Measurements from ENCODE around the gene PEMT.
"Not testable (repeated sequence)": the region's sequence is repeated elsewhere in the genome, so short reads cannot be mapped to it uniquely, and the experiment has no call there.

Gene PEMT

GRCh38 chr17:17491546-17491988, 99.9 kb downstream of the PEMT start:
- no peak overlapping the region for H3K27ac ChIP-seq (ENCODE audit: low read depth, low read length)
- no peaks in the 10 kb centered on the region for H4K20me1 ChIP-seq (ENCODE audit: low read depth, low read length)
- H3F3A ChIP-seq (ENCODE audit: insufficient read depth), result no peaks in the 10 kb centered on the region
- H3K4me2 ChIP-seq (ENCODE audit: low read depth, low read length, poor library complexity, severe bottlenecking), result no peak overlapping the region
- no peak overlapping the region for H2AFZ ChIP-seq (ENCODE audit: low read depth, low read length, severe bottlenecking)
- no peak overlapping the region for H3K9ac ChIP-seq (ENCODE audit: low read length)
- no peak for TF ChIP-seq EZH2phosphoT487 (conservative IDR thresholded peaks at IDR 0.05; ENCODE audit: low read length)
- TF ChIP-seq, protein P1, sequence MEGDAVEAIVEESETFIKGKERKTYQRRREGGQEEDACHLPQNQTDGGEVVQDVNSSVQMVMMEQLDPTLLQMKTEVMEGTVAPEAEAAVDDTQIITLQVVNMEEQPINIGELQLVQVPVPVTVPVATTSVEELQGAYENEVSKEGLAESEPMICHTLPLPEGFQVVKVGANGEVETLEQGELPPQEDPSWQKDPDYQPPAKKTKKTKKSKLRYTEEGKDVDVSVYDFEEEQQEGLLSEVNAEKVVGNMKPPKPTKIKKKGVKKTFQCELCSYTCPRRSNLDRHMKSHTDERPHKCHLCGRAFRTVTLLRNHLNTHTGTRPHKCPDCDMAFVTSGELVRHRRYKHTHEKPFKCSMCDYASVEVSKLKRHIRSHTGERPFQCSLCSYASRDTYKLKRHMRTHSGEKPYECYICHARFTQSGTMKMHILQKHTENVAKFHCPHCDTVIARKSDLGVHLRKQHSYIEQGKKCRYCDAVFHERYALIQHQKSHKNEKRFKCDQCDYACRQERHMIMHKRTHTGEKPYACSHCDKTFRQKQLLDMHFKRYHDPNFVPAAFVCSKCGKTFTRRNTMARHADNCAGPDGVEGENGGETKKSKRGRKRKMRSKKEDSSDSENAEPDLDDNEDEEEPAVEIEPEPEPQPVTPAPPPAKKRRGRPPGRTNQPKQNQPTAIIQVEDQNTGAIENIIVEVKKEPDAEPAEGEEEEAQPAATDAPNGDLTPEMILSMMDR (IDR thresholded peaks at IDR 0.05; ENCODE audit: insufficient read depth, low read length, poor library complexity, severe bottlenecking), result no peak
- no peaks in the 10 kb centered on the region for H3K79me2 ChIP-seq (ENCODE audit: insufficient read depth, low read length)
- no peaks in the 10 kb centered on the region for H3K27me3 ChIP-seq (ENCODE audit: low read length)
- H3K4me3 ChIP-seq (ENCODE audit: insufficient read depth, low read length, poor library complexity, severe bottlenecking), result no peak overlapping the region
- no peaks in the 10 kb centered on the region for H3K36me3 ChIP-seq (ENCODE audit: low read length)
- no peaks in the 10 kb centered on the region for H3K9me2 ChIP-seq (replicated peaks; ENCODE audit: insufficient read depth, low read length)
- H3K9me3 ChIP-seq (ENCODE audit: insufficient read depth, low read length), result no peaks in the 10 kb centered on the region

DNA sequence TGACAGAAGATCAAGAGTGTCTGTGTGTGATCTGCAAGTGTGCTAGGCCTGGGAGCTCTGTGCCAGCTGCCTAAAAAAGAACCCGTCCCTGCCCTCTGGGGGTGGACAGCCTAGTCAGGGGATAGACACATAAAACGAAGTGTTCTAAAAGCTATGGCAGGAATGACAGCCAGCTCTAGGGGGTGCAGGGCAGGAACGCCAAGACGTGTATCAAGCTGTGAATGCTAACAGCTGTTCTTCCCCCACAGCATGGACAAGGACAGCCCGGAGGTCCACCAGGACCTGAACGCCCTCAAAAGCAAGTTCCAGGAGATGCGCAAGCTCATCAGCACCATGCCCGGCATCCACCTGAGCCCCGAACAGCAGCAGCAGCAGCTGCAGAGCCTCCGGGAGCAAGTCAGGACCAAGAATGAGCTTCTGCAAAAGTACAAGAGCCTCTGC, 100.5 kb downstream of the PEMT start:
- Histone ChIP-seq H3K9me3 (ENCODE audit: insufficient read depth, low read length) (no peaks in the 10 kb centered on the region), H4K20me1 (ENCODE audit: low read depth, low read length) (no peaks in the 10 kb centered on the region), H3K4me2 (ENCODE audit: low read depth, low read length, poor library complexity, severe bottlenecking) (no peak overlapping the region), H3K27me3 (ENCODE audit: low read length) (no peaks in the 10 kb centered on the region), H3F3A (ENCODE audit: insufficient read depth) (no peaks in the 10 kb centered on the region), H3K36me3 (ENCODE audit: low read length) (no peaks in the 10 kb centered on the region), H3K9ac (ENCODE audit: low read length) (no peak overlapping the region), H3K4me3 (ENCODE audit: insufficient read depth, low read length, poor library complexity, severe bottlenecking) (no peak overlapping the region), H2AFZ (ENCODE audit: low read depth, low read length, severe bottlenecking) (no peak overlapping the region), H3K79me2 (ENCODE audit: insufficient read depth, low read length) (no peaks in the 10 kb centered on the region), H3K27ac (ENCODE audit: low read depth, low read length) (no peak overlapping the region), H3K9me2 (replicated peaks; ENCODE audit: insufficient read depth, low read length) (no peaks in the 10 kb centered on the region)
- TF ChIP-seq, protein P1 (IDR thresholded peaks at IDR 0.05; ENCODE audit: insufficient read depth, low read length, poor library complexity, severe bottlenecking), result no peak
- TF ChIP-seq EZH2phosphoT487 (conservative IDR thresholded peaks at IDR 0.05; ENCODE audit: low read length), result no peak

DNA sequence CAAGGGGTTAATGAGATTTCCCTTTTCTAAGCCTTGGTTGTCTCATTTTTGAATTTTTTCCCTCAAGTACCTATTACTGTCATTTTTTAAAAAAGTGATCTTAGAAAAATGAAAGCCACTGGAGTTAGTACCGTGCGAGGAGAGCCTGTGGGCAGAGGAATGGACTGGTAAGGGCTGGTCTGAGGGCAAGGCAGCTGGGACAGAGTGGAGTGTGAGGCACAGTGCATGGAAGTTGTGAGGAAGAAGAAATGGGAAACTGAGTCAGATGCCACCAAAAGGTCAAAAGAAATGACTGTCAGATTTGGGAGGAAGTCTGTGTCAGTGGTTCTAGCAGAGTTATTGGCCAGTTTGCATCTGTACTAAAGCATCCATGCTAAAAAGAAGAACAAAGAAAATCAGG, 103.5 kb downstream of the PEMT start:
- Histone ChIP-seq H3K27me3 (ENCODE audit: low read length) (no peaks in the 10 kb centered on the region), H3K4me3 (ENCODE audit: insufficient read depth, low read length, poor library complexity, severe bottlenecking) (no peak overlapping the region), H3K36me3 (ENCODE audit: low read length) (no peaks in the 10 kb centered on the region), H2AFZ (ENCODE audit: low read depth, low read length, severe bottlenecking) (no peak overlapping the region), H3K4me2 (ENCODE audit: low read depth, low read length, poor library complexity, severe bottlenecking) (no peak overlapping the region), H3K9me3 (ENCODE audit: insufficient read depth, low read length) (no peaks in the 10 kb centered on the region), H3K9me2 (replicated peaks; ENCODE audit: insufficient read depth, low read length) (no peaks in the 10 kb centered on the region), H4K20me1 (ENCODE audit: low read depth, low read length) (peaks cover 2% of the 10 kb centered on the region; the same call in 1 of the 2 replicates), H3K27ac (ENCODE audit: low read depth, low read length) (no peak overlapping the region), H3K79me2 (ENCODE audit: insufficient read depth, low read length) (peaks cover 18% of the 10 kb centered on the region), H3F3A (ENCODE audit: insufficient read depth) (no peaks in the 10 kb centered on the region), H3K9ac (ENCODE audit: low read length) (no peak overlapping the region)
- TF ChIP-seq EZH2phosphoT487 (conservative IDR thresholded peaks at IDR 0.05; ENCODE audit: low read length), result no peak
- TF ChIP-seq, protein P1 (IDR thresholded peaks at IDR 0.05; ENCODE audit: insufficient read depth, low read length, poor library complexity, severe bottlenecking), result no peak

DNA sequence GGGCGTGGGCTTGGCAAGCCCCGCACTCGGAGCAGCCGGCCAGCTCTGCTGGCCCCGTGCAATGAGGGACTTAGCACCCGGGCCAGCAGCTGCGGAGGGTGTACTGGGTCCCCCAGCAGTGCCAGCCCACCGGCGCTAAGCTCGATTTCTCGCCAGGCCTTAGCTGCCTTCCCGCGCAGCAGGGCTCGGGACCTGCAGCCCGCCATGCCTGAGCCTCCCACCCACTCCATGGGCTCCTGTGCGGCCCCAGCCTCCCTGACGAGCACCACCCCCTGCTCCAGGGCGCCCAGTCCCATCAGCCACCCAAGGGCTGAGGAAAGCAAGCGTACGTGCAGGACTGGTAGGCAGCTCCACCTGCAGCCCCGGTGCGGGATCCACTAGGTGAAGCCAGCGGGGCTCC, 105.1 kb downstream of the PEMT start:
- not testable (repeated sequence) for H4K20me1 ChIP-seq (ENCODE audit: low read depth, low read length); H3K9ac ChIP-seq (ENCODE audit: low read length); H3K9me3 ChIP-seq (ENCODE audit: insufficient read depth, low read length); H3K27ac ChIP-seq (ENCODE audit: low read depth, low read length); H3F3A ChIP-seq (ENCODE audit: insufficient read depth); H3K4me3 ChIP-seq (ENCODE audit: insufficient read depth, low read length, poor library complexity, severe bottlenecking); H3K36me3 ChIP-seq (ENCODE audit: low read length); H3K4me2 ChIP-seq (ENCODE audit: low read depth, low read length, poor library complexity, severe bottlenecking); H3K27me3 ChIP-seq (ENCODE audit: low read length); H3K9me2 ChIP-seq (replicated peaks; ENCODE audit: insufficient read depth, low read length); H2AFZ ChIP-seq (ENCODE audit: low read depth, low read length, severe bottlenecking)
- peaks cover 34% of the 10 kb centered on the region for H3K79me2 ChIP-seq (ENCODE audit: insufficient read depth, low read length)

Measured in SU-DHL-6 (cell line).